Loucy (cell line): ENCODE measurements around the gene TTLL12.

Experiments used
- CTCF ChIP-seq: fragments of 200-600 bp; sonication (generic); conservative IDR thresholded peaks from 2 replicates; pipeline ENCODE4 v1.5.1; 2014; ENCODE audit warnings: mild to moderate bottlenecking, antibody characterized with exemption, low read length
- EZH2phosphoT487 ChIP-seq: fragments of 200-600 bp; IDR thresholded peaks from 2 replicates; pipeline ENCODE4 v1.6.1; 2018; ENCODE audit warnings: antibody characterized with exemption, mild to moderate bottlenecking, moderate library complexity, borderline replicate concordance

DNA sequence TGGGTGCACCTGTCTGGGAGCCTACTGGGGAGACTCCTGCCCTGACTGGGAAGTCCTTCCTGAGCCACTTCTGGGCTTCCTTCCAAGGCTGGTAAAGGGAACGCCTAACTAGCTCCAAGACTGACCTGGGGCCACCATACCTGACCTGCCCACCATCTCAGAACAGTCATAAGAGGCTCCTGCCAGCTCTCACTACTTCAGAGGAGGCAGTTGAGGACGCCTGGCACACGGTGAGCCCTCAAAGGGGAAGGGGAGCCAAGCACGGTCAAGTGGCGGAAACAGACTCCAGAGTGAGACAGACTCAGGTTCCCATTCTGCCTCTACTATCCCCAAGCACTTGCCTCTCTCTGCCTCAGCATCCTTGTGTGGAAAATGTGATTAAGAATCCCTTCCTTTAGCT lies 51.4 kb downstream of the TTLL12 start:
- no peak for TF ChIP-seq CTCF
- no peak for TF ChIP-seq EZH2phosphoT487
